GM19467 (cell line): ENCODE results near the gene LRBA.

ENCODE experiments used
- ATAC-seq: cut with Tn5 transposase; IDR thresholded peaks from one replicate; pipeline ENCODE4 v1.9.1; 2021; ENCODE audit warnings: mild to moderate bottlenecking, moderate library complexity; ENCODE audit not compliant: unreplicated experiment

Gene LRBA

GRCh38 chr4:150237110-150237872 is 777.8 kb downstream of the LRBA start:
- no peak for ATAC-seq

DNA sequence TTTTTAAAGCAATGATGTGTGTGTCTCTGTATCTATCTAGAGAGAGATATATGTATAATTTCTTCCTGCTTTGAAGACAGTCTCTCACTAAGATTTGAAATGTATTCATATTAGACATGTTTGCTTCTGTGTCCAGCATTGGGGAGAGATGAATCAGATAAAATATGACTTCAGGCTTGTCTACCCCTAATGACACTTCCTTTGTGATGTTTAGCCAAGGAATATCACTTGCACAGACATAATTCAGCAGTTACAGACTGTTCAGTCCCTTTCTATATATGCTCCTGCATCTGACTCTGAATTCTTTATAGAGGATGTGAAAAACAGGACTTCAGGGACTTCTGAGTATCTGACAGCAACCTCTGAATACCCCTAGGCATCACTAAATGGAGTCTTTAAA is 778.5 kb downstream of the LRBA start:
- no peak for ATAC-seq

- no peak for ATAC-seq
Observed at GRCh38 chr4:150235808-150236271, 779.2 kb downstream of the LRBA start.

- no peak for ATAC-seq
Observed at GRCh38 chr4:150235317-150235716, 779.8 kb downstream of the LRBA start.

- no peak for ATAC-seq
Observed at GRCh38 chr4:150234246-150234645, 780.8 kb downstream of the LRBA start.

- no peak for ATAC-seq
Observed at GRCh38 chr4:150232029-150232428, 783.1 kb downstream of the LRBA start.

- no peak for ATAC-seq
Observed at GRCh38 chr4:150231107-150231770, 783.8 kb downstream of the LRBA start.

DNA sequence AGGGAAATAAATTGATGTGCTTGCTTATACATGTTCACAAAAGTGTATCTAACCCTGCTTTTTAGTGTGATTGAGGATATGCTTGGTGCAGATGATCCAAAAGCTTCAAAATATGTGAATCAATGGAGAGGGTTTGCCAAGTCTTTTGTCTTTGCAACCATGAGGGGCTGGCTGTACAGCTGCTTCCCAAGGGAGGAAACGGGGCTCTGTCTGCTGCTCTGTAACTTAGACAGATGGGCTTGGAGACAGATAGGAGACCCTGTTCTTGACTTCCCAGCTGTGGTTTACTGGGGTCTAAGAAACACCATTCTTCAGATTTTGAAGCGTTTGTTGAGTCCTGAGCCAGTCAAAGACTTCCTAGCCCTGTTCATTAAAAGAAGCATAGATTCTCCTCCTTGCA is 784.5 kb downstream of the LRBA start:
- ATAC-seq = no peak

DNA sequence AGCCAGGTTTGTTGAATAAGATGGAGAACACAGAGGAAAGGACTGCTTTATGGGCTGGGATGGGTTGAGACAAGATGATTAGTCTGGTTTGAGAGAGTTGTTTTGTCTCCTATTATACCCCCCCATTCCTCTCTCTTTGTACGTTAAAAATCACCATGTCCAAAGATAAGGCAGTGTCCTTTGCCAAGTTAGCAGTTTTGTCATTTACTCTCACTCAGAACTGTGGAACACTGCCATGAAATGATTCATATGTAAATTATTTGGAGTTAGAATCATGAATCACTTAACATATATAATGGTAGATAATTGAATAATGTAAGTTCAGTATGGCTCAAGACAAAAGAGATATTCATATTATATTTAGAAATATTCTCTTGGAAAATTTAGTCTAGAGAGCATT is 785.6 kb downstream of the LRBA start:
- no peak for ATAC-seq

- ATAC-seq = no peak
Observed at GRCh38 chr4:150224896-150225591, 790.0 kb downstream of the LRBA start.

GRCh38 chr4:150219841-150220240 is 795.2 kb downstream of the LRBA start:
- ATAC-seq = no peak

- no peak for ATAC-seq
Observed at GRCh38 chr4:150218447-150218846, 796.6 kb downstream of the LRBA start.

GRCh38 chr4:150217808-150218207 is 797.3 kb downstream of the LRBA start:
- no peak for ATAC-seq

DNA sequence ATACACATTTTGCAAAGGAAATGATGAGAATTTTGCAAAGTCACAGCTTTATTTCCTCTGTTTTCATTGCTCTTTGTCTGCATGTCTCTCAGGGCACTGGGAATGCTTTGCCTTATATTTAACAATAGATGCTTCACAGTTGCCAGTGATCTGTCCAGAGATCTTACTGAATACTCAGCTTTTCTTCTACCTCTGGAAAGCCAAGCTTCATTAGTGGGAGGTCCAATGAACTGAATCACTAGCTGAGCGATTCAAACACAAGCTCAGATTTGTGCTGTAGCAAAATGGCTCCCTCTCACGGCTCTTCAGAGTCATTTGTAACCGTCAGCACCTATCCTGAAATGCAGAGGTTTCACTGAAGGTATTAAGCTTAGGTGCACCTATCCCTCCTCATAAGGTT is 797.9 kb downstream of the LRBA start:
- no peak for ATAC-seq

DNA sequence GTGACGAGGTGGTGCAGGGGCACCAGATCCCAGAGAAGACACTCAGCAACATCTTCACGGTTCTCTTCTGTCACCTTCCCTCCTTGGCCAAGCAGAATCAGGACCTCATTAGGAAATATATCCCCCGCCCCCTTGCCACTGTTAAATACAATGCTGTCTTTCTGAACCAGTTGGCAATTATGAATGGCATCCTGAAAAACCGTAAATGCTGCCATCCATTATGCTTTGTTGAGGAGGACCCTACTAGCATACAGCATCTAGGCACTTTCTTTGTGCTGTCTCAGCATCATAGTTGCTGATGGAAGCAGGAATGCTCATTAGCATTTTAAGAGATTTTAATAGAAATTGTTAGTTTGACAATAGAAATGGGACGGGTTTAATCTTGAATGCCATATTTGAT is 798.4 kb downstream of the LRBA start:
- ATAC-seq = no peak

- ATAC-seq = no peak
Observed at GRCh38 chr4:150215601-150216000, 799.5 kb downstream of the LRBA start.
